EL (cell line): ENCODE measurements around the gene CA12.
"Not testable (repeated sequence)": the region's sequence is repeated elsewhere in the genome, so short reads cannot be mapped to it uniquely, and the experiment has no call there.

ENCODE experiments used
- DNase-seq: peaks from one replicate; pipeline ENCODE4 v3.0.0-alpha.2; 2016

The CA12 gene

GRCh38 chr15:63332367-63333124 lies 49.1 kb downstream of the CA12 start:
- peak; percentile 94 for DNase-seq

GRCh38 chr15:63331456-63331855 lies 50.2 kb downstream of the CA12 start:
- DNase-seq = peak; percentile 21

- DNase-seq = no peak
These were observed 50.7 kb downstream of the CA12 start for GRCh38 chr15:63330926-63331325.

GRCh38 chr15:63329567-63330350 lies 51.9 kb downstream of the CA12 start:
- no peak for DNase-seq

- DNase-seq = no peak
These were observed 53.8 kb downstream of the CA12 start for GRCh38 chr15:63327648-63328421.

GRCh38 chr15:63324770-63325169 lies 56.9 kb downstream of the CA12 start:
- no peak for DNase-seq

- no peak for DNase-seq
These were observed 57.7 kb downstream of the CA12 start for GRCh38 chr15:63323798-63324563.

GRCh38 chr15:63322541-63322940 lies 59.1 kb downstream of the CA12 start:
- peak; percentile 47 for DNase-seq

GRCh38 chr15:63321462-63321861 lies 60.2 kb downstream of the CA12 start:
- no peak for DNase-seq

- not testable (repeated sequence) for DNase-seq
These were observed 60.7 kb downstream of the CA12 start for GRCh38 chr15:63320981-63321380.

GRCh38 chr15:63320446-63320845 lies 61.2 kb downstream of the CA12 start:
- DNase-seq = not testable (repeated sequence)

GRCh38 chr15:63319065-63319464 lies 62.6 kb downstream of the CA12 start:
- DNase-seq = no peak

- DNase-seq = no peak
These were observed 63.3 kb downstream of the CA12 start for GRCh38 chr15:63318344-63318743.

- DNase-seq = no peak
These were observed 67.2 kb downstream of the CA12 start for GRCh38 chr15:63314409-63314808.

- DNase-seq = no peak
These were observed 67.8 kb downstream of the CA12 start for GRCh38 chr15:63313825-63314224.

GRCh38 chr15:63312286-63312685 lies 69.4 kb downstream of the CA12 start:
- DNase-seq = no peak

- no peak for DNase-seq
These were observed 71.0 kb downstream of the CA12 start for GRCh38 chr15:63310646-63311045.

GRCh38 chr15:63308947-63309346 lies 72.7 kb downstream of the CA12 start:
- no peak for DNase-seq

- no peak for DNase-seq
These were observed 73.2 kb downstream of the CA12 start for GRCh38 chr15:63308491-63308890.

- no peak for DNase-seq
These were observed 75.1 kb downstream of the CA12 start for GRCh38 chr15:63306492-63307073.

- DNase-seq = no peak
These were observed 76.4 kb downstream of the CA12 start for GRCh38 chr15:63305260-63305659.

GRCh38 chr15:63301088-63301487 lies 80.6 kb downstream of the CA12 start:
- no peak for DNase-seq
